WTC11 (cell line): ENCODE measurements around the gene TNFSF11.

ENCODE experiments used
- ETV6 ChIP-seq: sonication (generic); formaldehyde crosslinking; IDR thresholded peaks from 2 replicates; pipeline ENCODE4 v1.8.1; 2022; ENCODE audit warnings: mild to moderate bottlenecking, missing genetic modification reagents
- NR1H2 ChIP-seq: sonication (generic); formaldehyde crosslinking; IDR thresholded peaks from 2 replicates; pipeline ENCODE4 v1.9.0; 2021; ENCODE audit warnings: mild to moderate bottlenecking, moderate library complexity, missing genetic modification reagents
- TEAD4 ChIP-seq: sonication (generic); formaldehyde crosslinking; IDR thresholded peaks from 2 replicates; pipeline ENCODE4 v1.8.0; 2022; ENCODE audit warnings: mild to moderate bottlenecking, missing genetic modification reagents
- ZNF138 ChIP-seq: sonication (generic); formaldehyde crosslinking; conservative IDR thresholded peaks from 2 replicates; pipeline ENCODE4 v1.8.1; 2022; ENCODE audit warnings: mild to moderate bottlenecking, moderate library complexity, missing genetic modification reagents
- TF ChIP-seq, protein P1 (sequence below): sonication (generic); formaldehyde crosslinking; IDR thresholded peaks from 2 replicates; pipeline ENCODE4 v1.8.1; 2023; ENCODE audit warnings: mild to moderate bottlenecking, missing genetic modification reagents, moderate library complexity
- TF ChIP-seq, protein P2 (sequence below): fragments of 200-600 bp; IDR thresholded peaks from 2 replicates; pipeline ENCODE4 v1.8.0; 2022; ENCODE audit warnings: antibody characterized with exemption
- TF ChIP-seq, protein P3 (sequence below): sonication (generic); formaldehyde crosslinking; IDR thresholded peaks from 2 replicates; pipeline ENCODE4 v1.8.1; 2022; ENCODE audit warnings: low read depth, mild to moderate bottlenecking, moderate library complexity, missing genetic modification reagents, borderline replicate concordance
- TF ChIP-seq, protein P4 (sequence below): sonication (generic); formaldehyde crosslinking; IDR thresholded peaks from 2 replicates; pipeline ENCODE4 v1.8.0; 2022; ENCODE audit warnings: missing genetic modification reagents

DNA sequence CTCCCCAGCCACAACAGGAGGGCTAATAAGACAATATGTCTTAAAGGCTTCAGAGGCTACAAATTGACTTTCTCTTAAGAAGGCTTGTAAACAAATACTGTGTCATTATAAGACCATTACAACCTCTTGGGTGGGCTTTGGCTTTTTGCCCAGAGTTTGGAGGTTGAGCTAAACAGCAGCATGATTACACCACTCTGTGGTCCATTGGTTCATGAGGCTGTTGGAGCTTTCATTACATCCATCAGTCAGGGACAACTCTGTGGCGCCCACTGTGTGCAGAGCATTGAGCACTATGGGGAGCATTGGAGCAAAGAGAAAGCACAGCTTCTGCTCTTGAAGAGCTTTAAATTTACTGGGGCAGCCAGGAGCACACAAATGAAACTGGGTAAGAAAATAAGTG, 75.9 kb downstream of the TNFSF11 start:
- TF ChIP-seq TEAD4 (CRISPR knock-in tag) (no peak), ZNF138 (no peak), NR1H2 (no peak), ETV6 (CRISPR knock-in tag) (no peak)
- TF ChIP-seq, protein P1, sequence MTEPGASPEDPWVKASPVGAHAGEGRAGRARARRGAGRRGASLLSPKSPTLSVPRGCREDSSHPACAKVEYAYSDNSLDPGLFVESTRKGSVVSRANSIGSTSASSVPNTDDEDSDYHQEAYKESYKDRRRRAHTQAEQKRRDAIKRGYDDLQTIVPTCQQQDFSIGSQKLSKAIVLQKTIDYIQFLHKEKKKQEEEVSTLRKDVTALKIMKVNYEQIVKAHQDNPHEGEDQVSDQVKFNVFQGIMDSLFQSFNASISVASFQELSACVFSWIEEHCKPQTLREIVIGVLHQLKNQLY, result no peak
- TF ChIP-seq, protein P2, sequence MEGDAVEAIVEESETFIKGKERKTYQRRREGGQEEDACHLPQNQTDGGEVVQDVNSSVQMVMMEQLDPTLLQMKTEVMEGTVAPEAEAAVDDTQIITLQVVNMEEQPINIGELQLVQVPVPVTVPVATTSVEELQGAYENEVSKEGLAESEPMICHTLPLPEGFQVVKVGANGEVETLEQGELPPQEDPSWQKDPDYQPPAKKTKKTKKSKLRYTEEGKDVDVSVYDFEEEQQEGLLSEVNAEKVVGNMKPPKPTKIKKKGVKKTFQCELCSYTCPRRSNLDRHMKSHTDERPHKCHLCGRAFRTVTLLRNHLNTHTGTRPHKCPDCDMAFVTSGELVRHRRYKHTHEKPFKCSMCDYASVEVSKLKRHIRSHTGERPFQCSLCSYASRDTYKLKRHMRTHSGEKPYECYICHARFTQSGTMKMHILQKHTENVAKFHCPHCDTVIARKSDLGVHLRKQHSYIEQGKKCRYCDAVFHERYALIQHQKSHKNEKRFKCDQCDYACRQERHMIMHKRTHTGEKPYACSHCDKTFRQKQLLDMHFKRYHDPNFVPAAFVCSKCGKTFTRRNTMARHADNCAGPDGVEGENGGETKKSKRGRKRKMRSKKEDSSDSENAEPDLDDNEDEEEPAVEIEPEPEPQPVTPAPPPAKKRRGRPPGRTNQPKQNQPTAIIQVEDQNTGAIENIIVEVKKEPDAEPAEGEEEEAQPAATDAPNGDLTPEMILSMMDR, result no peak
- TF ChIP-seq, protein P3, sequence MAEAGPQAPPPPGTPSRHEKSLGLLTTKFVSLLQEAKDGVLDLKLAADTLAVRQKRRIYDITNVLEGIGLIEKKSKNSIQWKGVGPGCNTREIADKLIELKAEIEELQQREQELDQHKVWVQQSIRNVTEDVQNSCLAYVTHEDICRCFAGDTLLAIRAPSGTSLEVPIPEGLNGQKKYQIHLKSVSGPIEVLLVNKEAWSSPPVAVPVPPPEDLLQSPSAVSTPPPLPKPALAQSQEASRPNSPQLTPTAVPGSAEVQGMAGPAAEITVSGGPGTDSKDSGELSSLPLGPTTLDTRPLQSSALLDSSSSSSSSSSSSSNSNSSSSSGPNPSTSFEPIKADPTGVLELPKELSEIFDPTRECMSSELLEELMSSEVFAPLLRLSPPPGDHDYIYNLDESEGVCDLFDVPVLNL (CRISPR knock-in tag), result no peak
- TF ChIP-seq, protein P4, sequence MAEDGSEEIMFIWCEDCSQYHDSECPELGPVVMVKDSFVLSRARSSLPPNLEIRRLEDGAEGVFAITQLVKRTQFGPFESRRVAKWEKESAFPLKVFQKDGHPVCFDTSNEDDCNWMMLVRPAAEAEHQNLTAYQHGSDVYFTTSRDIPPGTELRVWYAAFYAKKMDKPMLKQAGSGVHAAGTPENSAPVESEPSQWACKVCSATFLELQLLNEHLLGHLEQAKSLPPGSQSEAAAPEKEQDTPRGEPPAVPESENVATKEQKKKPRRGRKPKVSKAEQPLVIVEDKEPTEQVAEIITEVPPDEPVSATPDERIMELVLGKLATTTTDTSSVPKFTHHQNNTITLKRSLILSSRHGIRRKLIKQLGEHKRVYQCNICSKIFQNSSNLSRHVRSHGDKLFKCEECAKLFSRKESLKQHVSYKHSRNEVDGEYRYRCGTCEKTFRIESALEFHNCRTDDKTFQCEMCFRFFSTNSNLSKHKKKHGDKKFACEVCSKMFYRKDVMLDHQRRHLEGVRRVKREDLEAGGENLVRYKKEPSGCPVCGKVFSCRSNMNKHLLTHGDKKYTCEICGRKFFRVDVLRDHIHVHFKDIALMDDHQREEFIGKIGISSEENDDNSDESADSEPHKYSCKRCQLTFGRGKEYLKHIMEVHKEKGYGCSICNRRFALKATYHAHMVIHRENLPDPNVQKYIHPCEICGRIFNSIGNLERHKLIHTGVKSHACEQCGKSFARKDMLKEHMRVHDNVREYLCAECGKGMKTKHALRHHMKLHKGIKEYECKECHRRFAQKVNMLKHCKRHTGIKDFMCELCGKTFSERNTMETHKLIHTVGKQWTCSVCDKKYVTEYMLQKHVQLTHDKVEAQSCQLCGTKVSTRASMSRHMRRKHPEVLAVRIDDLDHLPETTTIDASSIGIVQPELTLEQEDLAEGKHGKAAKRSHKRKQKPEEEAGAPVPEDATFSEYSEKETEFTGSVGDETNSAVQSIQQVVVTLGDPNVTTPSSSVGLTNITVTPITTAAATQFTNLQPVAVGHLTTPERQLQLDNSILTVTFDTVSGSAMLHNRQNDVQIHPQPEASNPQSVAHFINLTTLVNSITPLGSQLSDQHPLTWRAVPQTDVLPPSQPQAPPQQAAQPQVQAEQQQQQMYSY (CRISPR knock-in tag), result no peak
